Vagina (tissue), 2 donors: ENCODE data around the gene GJA3.

Source experiments
- CTCF ChIP-seq, 3 experiments: fragments of 450-650 bp in 2 of 3; fragments of 200-600 bp in 1 of 3; sonication (generic) in 1 of 3; IDR thresholded peaks; one replicate each; pipeline ENCODE4 v1.5.1; 2017 to 2019; ENCODE audit warnings: antibody characterized with exemption in 3 of 3, mild to moderate bottlenecking in 2 of 3, moderate library complexity in 2 of 3
- POLR2A ChIP-seq, 2 donors: fragments of 450-650 bp; IDR thresholded peaks; one replicate each; pipeline ENCODE4 v1.6.1; 2017; ENCODE audit warnings: antibody characterized with exemption in 2 of 2, mild to moderate bottlenecking in 2 of 2, moderate library complexity in 2 of 2
- POLR2AphosphoS5 ChIP-seq, 2 donors: sonication (generic); formaldehyde crosslinking; IDR thresholded peaks; one replicate each; pipeline ENCODE4 v1.9.0; 2017; ENCODE audit warnings: antibody characterized with exemption in 2 of 2, mild to moderate bottlenecking in 2 of 2, low read depth in 1 of 2; ENCODE audit not compliant: insufficient read depth in 1 of 2

- TF ChIP-seq CTCF (IDR thresholded peaks at IDR 0.05) (no peak), POLR2AphosphoS5 (IDR thresholded peaks at IDR 0.05; ENCODE audit: insufficient read depth in 1 of 2, low read depth in 1 of 2) (no peak), POLR2A (IDR thresholded peaks at IDR 0.05) (no peak)
Observed at GRCh38 chr13:20121159-20121525, 39.7 kb downstream of the GJA3 start.
